Stimulated activated CD4-positive, alpha-beta T cell treated with anti-CD3 and anti-CD28 coated beads, Interleukin-1b, Interleukin-23, amount 100 ng/mL, for 4 hours (primary cell): ENCODE measurements around the gene UBAC2.
"Not testable (repeated sequence)": the region's sequence is repeated elsewhere in the genome, so short reads cannot be mapped to it uniquely, and the experiment has no call there.

ENCODE experiments used
- DNase-seq, 2 donors: peaks; one replicate each; pipeline ENCODE4 v3.0.0-alpha.2; 2020; ENCODE audit warnings: low read depth in 2 of 2

The UBAC2 gene

GRCh38 chr13:99214731-99215130 is 14.1 kb downstream of the UBAC2 start:
- no peak for DNase-seq

DNA sequence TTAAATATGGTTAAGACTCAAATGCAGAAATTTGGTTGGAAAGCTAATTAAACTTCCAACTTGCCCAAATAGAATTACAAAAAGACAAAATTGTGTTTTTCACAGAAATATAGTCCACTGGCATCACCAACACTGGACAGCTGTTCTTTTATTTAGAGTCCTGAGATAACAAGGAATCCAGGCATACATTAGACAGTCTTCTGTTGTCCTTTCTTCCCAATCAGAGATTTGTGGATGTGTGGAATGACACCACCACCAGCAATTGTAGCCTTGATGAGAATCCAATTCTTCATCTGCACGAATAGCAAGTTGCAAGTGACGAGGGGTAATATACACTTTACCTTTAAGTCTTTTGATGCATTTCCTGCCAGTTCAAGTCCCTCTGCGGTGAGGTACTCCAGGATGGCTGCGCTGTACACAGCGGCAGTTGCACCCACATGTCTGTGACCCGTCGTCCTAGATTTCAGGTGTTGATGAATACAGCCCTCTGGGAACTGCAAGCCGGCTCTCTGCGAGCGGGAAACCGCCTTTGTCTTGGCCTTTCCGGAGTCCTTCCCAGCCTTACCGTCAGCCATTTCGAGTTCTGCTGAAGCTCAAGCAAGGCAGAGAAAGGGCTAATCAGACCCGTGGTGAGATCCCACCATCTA is 14.7 kb downstream of the UBAC2 start:
- peak in 1 of 2 donors; percentile 21 for DNase-seq

DNA sequence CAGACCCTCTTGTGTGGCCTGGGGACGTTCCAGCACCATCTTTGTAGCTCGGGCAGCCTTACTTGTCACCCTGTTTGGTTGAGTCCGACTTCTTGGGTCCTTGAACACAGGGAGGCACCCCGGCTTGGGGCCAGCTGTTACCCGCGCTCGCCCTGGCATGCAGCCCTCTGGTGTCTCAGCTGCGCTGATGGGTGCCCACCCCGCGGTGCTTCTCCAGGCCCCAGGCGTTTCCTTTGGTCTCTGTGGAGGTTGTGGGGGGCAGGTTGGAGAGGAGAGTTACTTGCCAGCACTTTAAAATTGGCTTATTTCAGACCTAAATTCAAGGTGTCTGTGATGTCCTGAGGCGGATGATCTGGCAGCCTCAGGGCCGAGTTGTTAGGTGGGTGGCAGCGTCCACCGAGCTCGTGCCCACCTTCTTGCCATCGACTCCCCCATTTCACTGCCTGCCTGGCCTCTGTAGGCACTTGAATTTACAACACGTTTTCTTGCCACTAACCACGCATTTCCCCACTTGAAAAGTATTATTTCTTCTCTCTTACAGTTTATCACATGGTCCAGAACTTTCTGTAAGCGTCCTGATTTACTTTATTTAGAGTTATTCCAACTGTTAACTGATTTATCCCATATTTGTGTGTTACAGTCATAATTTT is 16.9 kb downstream of the UBAC2 start:
- no peak for DNase-seq

DNA sequence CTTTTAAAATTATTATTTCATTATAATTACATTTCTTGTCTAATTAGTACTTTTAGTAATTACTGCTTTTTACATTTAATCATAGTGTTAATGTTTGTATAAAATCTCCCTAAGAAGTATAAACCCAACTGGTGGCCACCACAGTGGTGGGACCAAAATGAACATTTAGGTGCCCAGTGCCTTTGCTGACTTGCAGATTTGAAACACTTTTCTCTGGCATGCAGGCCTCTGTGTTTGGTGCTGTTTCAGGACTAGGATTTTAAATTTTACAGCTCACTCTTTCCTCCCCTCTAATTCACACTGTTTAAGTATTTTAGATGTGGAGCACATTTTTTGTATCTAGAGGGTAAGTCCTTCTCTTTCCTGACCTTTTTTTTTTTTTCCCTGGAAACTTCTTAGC is 17.5 kb downstream of the UBAC2 start:
- no peak for DNase-seq

- DNase-seq = no peak
Observed at GRCh38 chr13:99218545-99218944, 17.9 kb downstream of the UBAC2 start.

DNA sequence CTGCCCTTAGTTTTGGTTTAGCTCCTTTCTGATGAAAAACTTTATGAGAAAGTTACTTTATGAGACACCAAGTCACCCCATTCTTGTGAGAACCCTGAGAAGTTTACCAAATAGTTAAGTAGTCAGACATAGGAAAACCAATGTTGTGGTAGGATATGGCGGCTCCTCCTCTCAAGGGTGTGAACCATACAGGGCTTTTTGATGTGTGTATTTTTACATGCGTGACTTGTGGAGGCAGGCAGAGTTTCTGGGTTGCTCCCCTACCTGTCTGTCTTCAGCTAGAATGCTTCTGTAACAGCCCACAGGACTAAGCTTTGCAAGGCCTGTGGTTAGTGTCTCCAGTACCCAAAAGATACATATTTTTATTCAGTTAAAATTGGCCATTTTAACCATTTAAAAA is 18.3 kb downstream of the UBAC2 start:
- peak in 1 of 2 donors; percentile 45 for DNase-seq

DNA sequence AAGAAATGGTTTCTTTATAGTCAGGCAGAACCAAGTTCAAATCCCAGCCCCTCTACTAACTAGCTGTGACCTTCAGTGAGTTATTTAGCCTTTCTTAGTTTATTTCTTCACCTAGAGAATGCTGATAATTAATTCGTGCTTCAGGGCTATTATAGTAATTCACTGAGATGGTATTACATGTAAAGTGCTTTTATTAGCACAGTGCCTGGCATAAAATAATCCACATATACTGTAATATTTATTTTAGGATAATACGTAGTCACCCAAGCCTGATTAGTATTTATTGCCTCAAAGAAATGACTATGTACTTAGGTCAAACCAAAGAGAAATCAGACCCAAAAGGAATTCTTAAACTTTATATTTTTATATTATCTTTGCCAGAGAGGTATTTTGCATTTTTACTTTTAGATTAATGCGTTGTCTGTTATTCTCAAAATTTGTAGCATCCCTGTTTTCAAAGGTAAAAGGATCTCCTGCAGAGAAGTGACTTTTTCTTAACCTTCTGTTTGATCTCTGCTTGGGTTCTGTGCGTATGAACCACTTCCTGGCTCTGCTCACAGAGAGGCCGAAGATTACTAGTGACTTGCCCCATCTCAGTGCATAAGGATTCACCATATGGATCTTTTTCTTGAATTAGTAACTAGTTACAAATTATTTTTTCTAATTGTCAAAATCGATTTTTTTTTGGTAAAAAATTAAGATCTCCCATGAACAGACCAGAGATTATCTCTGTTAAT is 19.7 kb downstream of the UBAC2 start:
- DNase-seq = no peak

GRCh38 chr13:99221567-99222239 is 21.0 kb downstream of the UBAC2 start:
- no peak for DNase-seq

- DNase-seq = no peak
Observed at GRCh38 chr13:99223587-99223986, 22.9 kb downstream of the UBAC2 start.

DNA sequence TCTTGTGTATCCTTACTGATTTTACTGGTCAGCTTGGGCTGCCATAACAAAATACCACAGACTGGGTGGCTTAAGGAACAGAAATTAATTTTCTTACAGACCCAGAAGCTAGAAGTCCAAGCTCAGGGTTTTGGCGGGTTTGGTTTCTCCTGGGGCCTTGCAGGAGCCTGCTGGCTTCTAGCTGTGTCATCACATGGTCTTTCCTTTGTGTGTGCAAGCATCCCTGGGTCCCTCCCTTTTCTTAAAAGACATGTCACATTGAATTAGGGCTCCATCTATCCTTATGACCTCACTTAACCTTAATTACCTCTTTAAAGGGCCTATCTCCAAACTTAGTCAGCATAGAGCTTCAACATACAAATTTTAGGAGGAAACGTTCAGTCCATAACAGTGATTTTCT is 23.4 kb downstream of the UBAC2 start:
- no peak for DNase-seq

DNA sequence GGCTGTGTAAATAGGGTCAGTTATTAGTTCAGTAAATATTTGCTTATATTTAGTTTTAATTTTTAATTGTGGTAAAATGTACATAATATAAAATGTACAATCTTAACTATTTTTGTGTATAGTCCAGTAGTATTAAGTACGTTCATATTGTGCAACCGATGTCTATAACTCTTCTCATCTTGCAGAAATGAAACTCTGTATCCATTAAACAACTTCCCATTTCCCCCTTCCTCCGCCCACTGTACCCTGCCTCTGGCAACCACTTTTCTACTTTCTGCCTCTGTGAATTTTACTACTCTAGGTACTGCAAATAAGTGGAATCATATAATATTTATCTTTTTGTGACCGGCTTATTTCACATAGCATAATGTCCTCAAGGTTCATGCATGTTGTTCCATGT is 24.4 kb downstream of the UBAC2 start:
- no peak for DNase-seq

DNA sequence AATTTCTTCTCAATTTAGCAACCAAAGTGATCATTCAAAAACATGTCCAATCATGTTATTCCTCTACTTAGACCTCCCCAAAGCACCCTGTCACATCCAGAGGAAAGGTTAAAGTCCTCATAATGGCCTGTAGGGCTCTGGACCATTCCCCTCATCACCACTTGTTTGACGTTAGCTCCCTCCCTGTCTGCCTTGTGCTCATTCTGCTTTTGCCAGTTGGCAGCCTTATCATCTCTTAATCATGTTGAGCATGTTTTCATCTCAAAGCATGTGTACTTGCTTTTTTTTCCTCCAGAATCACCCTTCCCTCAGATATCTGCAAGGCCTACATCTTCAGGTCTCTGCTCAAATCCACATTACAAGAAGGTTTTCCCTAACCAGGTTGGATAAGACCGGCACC is 25.9 kb downstream of the UBAC2 start:
- no peak for DNase-seq

DNA sequence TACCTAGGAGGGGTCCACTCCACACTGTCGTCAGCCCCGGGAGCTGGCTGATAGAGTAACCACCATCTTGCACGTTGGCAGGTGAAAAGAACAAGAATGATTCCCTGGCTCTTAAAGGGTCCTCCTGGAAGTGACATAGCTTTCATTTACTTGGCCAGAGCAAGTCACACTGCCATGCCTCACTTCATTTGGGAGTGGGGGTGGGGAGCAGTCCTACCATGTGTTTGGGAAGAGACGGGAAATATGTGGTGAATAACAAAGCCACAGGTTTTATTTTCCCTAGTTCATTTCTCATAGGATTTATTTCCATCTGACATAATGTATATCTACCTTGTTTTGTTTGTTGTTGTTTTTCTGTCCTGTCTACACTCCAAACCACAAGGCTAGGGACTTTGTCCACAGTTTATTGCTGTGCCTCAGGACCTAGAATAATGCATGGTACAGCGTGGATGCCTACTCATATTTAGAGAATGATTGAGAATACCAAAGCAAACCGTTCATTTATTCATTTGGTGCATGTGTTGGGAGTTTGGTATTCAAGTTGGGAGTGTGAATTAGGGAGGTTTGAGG is 26.8 kb downstream of the UBAC2 start:
- DNase-seq = no peak

DNA sequence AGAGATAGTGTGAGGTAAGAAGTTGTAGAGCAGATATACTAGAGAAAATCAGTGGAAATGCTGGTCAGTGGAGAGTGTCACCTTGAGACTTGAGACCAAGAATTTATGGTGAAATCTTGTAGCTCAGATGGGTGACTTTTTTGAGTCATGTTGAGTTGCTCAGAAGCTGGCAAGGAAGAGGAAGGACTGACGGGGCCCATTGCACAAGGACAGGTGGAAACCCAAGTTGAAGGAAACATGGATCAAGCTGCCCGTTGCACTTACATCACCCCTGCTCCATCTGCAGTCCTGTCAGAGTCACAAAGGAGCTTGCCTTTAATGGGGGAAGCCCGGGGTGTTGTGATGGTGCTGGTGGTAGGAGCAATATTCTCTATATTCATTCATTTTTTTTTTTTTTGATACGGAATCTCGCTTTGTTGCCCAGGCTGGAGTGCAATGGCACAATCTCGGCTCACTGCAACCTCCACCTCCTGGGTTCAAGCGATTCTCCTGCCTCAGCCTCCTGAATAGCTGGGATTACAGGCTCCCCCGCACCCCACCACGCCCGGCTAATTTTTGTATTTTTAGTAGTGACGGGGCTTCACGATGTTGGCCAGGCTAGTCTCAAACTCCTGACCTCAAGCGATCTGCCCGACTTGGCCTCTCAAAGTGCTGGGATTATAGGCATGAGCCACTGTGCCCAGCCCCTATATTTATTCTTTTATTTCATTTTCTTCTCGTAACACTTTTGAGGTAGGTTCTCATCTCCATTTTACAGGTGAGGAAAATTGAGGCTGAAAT is 27.4 kb downstream of the UBAC2 start:
- no peak for DNase-seq

GRCh38 chr13:99228737-99229691 is 28.4 kb downstream of the UBAC2 start:
- DNase-seq = no peak

DNA sequence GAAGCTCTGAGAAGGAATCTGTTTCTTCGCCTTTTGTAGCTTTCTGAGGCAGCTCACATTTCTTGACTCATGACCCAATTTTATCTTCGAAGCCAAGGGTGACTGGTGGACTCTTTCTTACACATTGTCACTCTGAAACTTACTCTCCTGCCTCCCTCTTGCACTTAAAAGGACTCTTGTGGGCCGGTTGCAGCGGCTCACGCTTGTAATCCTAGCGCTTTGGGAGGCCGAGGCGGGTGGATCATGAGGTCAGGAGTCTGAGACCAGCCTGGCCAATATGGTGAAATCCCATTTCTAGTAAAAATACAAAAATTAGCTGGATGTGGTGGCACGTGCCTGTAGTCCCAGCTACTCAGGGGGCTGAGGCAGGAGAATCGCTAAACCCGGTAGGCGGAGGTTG is 29.9 kb downstream of the UBAC2 start:
- not testable (repeated sequence) for DNase-seq

DNA sequence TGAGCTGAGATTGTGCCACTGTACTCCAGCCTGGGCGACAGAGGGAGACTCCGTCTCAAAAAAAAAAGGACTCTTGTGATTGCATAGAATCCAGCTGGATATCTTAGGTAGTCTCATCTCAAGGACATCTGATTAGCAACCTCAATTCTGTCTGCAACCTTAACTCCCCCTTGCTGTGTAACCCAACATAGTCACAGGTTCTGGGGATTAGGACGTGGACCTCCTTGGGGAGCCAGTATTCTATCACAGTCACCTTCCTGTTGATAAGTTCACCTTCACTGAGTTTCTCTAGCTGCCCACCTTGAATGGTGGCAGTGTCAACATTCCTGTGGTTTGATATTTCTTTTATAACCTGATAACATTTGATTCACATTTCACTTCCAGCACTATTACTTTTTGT is 30.3 kb downstream of the UBAC2 start:
- DNase-seq = no peak

DNA sequence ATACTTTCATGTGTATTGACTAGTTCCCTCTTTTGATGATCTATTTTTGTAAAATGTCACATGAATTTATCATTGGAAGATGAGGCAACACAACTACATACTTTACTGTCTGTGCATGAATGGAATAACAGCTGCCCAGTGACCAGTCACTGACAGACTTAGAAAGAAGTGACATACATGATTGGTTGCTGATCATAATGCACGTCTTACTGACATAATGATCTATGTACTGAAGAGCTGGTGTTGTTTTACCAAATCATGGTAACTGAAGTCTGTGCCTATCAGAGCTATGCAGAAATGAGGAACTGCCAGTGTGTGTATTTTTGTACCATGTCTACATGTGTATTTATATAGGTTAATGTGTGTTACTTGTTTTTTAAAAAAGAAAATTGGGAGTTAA is 31.1 kb downstream of the UBAC2 start:
- DNase-seq = no peak

GRCh38 chr13:99237981-99238662 is 37.5 kb downstream of the UBAC2 start:
- no peak for DNase-seq

GRCh38 chr13:99246100-99246499 is 45.4 kb downstream of the UBAC2 start:
- no peak for DNase-seq
